WTC11 (cell line): Measurements from ENCODE around the gene SHQ1.

Experiments used
- ATF6 ChIP-seq: sonication (generic); formaldehyde crosslinking; IDR thresholded peaks from 2 replicates; pipeline ENCODE4 v1.8.1; 2023; ENCODE audit warnings: mild to moderate bottlenecking, missing genetic modification reagents
- E2F5 ChIP-seq: sonication (generic); formaldehyde crosslinking; IDR thresholded peaks from 2 replicates; pipeline ENCODE4 v1.8.1; 2022; ENCODE audit warnings: mild to moderate bottlenecking, moderate library complexity, missing genetic modification reagents
- FOXJ3 ChIP-seq: sonication (generic); formaldehyde crosslinking; IDR thresholded peaks from 2 replicates; pipeline ENCODE4 v1.9.0; 2021; ENCODE audit warnings: missing genetic modification reagents, mild to moderate bottlenecking, borderline replicate concordance
- GABPB1 ChIP-seq: sonication (generic); formaldehyde crosslinking; IDR thresholded peaks from 2 replicates; pipeline ENCODE4 v1.8.1; 2023; ENCODE audit warnings: mild to moderate bottlenecking, missing genetic modification reagents
- MYBL2 ChIP-seq: sonication (generic); formaldehyde crosslinking; IDR thresholded peaks from 2 replicates; pipeline ENCODE4 v1.8.1; 2023; ENCODE audit warnings: mild to moderate bottlenecking, moderate library complexity, missing genetic modification reagents
- PRRX2 ChIP-seq: fragments of 250-450 bp; sonication (Bioruptor Pico); IDR thresholded peaks from 2 replicates; pipeline ENCODE4 v1.8.0; 2021; ENCODE audit warnings: mild to moderate bottlenecking
- TF ChIP-seq, protein P1 (sequence below): fragments of 200-600 bp; IDR thresholded peaks from 2 replicates; pipeline ENCODE4 v1.8.0; 2022; ENCODE audit warnings: antibody characterized with exemption
- TF ChIP-seq, protein P2 (sequence below): sonication (generic); formaldehyde crosslinking; conservative IDR thresholded peaks from 2 replicates; pipeline ENCODE4 v1.8.1; 2022; ENCODE audit warnings: mild to moderate bottlenecking, missing genetic modification reagents

DNA sequence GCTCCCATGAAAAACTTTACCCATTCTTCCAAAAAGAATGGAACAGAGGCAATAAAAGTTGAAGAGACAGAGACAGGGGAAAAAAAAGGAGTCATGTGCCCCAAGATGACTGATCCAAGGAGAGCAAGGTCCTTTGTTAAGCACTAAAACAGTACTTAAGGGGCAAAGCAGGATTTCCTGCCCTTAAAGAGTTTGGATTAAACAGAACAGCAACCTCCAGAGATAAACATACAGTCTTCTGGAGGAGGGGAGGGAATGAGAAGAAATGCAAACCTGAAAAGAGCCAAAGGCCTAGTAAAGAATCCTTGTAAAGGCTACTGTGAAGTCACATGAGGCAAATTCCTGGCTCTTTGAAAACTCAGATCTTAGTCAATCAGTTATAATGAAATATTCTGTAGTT, 38.2 kb downstream of the SHQ1 start:
- TF ChIP-seq PRRX2 (CRISPR knock-in tag) (no peak), MYBL2 (CRISPR knock-in tag) (no peak), E2F5 (CRISPR knock-in tag) (no peak), FOXJ3 (no peak), GABPB1 (CRISPR knock-in tag) (no peak), ATF6 (no peak)
- TF ChIP-seq, protein P1, sequence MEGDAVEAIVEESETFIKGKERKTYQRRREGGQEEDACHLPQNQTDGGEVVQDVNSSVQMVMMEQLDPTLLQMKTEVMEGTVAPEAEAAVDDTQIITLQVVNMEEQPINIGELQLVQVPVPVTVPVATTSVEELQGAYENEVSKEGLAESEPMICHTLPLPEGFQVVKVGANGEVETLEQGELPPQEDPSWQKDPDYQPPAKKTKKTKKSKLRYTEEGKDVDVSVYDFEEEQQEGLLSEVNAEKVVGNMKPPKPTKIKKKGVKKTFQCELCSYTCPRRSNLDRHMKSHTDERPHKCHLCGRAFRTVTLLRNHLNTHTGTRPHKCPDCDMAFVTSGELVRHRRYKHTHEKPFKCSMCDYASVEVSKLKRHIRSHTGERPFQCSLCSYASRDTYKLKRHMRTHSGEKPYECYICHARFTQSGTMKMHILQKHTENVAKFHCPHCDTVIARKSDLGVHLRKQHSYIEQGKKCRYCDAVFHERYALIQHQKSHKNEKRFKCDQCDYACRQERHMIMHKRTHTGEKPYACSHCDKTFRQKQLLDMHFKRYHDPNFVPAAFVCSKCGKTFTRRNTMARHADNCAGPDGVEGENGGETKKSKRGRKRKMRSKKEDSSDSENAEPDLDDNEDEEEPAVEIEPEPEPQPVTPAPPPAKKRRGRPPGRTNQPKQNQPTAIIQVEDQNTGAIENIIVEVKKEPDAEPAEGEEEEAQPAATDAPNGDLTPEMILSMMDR = no peak
- TF ChIP-seq, protein P2, sequence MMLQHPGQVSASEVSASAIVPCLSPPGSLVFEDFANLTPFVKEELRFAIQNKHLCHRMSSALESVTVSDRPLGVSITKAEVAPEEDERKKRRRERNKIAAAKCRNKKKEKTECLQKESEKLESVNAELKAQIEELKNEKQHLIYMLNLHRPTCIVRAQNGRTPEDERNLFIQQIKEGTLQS (CRISPR knock-in tag) = no peak
